HepG2 (cell line): Measurements from ENCODE around the gene MYCBP2.

Source experiments
- E2F5 ChIP-seq: sonication (generic); formaldehyde crosslinking; conservative IDR thresholded peaks from 2 replicates; pipeline ENCODE4 v1.4.0; 2020; ENCODE audit warnings: missing genetic modification reagents
- EZH2 ChIP-seq: conservative IDR thresholded peaks from 2 replicates; pipeline ENCODE4 v1.6.1; 2012; ENCODE audit warnings: mild to moderate bottlenecking, low read depth, low read length, moderate library complexity
- FOXP1 ChIP-seq, 2 experiments: fragments of 450-650 bp in 1 of 2; IDR thresholded peaks; 2 replicates each; pipeline ENCODE4 v1.6.1; 2017 to 2018; ENCODE audit warnings: antibody characterized with exemption in 1 of 2
- HBP1 ChIP-seq: IDR thresholded peaks from 2 replicates; pipeline ENCODE4 v1.6.1; 2016; ENCODE audit warnings: low read depth, control low read depth
- HDAC1 ChIP-seq: sonication (generic); formaldehyde crosslinking; IDR thresholded peaks from 2 replicates; pipeline ENCODE4 v1.5.1; 2020; ENCODE audit warnings: mild to moderate bottlenecking, missing genetic modification reagents
- NFIC ChIP-seq: IDR thresholded peaks from 2 replicates; pipeline ENCODE4 v1.6.1; 2012; ENCODE audit warnings: mild to moderate bottlenecking, low read length, inconsistent platforms
- POLR2A ChIP-seq, 2 experiments: IDR thresholded peaks; 2 replicates each; pipeline ENCODE4 v1.6.1; 2011; ENCODE audit warnings: low read depth in 2 of 2, low read length in 2 of 2, mild to moderate bottlenecking in 1 of 2, moderate library complexity in 1 of 2; ENCODE audit not compliant: insufficient read depth in 1 of 2
- RAD51 ChIP-seq: fragments of 450-650 bp; IDR thresholded peaks from 2 replicates; pipeline ENCODE4 v1.6.1; 2016; ENCODE audit warnings: borderline replicate concordance
- ZHX2 ChIP-seq, 2 experiments: sonication (generic) in 1 of 2; formaldehyde crosslinking in 1 of 2; IDR thresholded peaks; 2 replicates each; pipeline versions ENCODE4 v1.6.1 to v1.9.0; 2014 to 2022; ENCODE audit warnings: antibody characterized with exemption in 1 of 2, borderline replicate concordance in 1 of 2, inconsistent platforms in 1 of 2, low read depth in 1 of 2, missing genetic modification reagents in 1 of 2
- ZNF318 ChIP-seq: sonication (generic); formaldehyde crosslinking; IDR thresholded peaks from 2 replicates; pipeline ENCODE4 v1.4.0; 2020; ENCODE audit warnings: mild to moderate bottlenecking, missing genetic modification reagents
- TF ChIP-seq, protein P1 (sequence below): IDR thresholded peaks from 2 replicates; pipeline ENCODE4 v1.6.1; 2012; ENCODE audit warnings: inconsistent platforms
- TF ChIP-seq, protein P2 (sequence below): sonication (generic); formaldehyde crosslinking; IDR thresholded peaks from 2 replicates; pipeline ENCODE4 v1.5.0; 2020; ENCODE audit warnings: mild to moderate bottlenecking, missing genetic modification reagents, moderate library complexity
- TF ChIP-seq, protein P3 (sequence below): sonication (generic); formaldehyde crosslinking; IDR thresholded peaks from 2 replicates; pipeline ENCODE4 v1.4.0; 2020; ENCODE audit warnings: missing genetic modification reagents, borderline replicate concordance

GRCh38 chr13:77139306-77139705, 187.6 kb downstream of the MYCBP2 start:
- TF ChIP-seq NFIC (no peak), FOXP1 (IDR thresholded peaks at IDR 0.05) (no peak), FOXP1 (CRISPR knock-in tag; IDR thresholded peaks at IDR 0.05) (no peak), ZNF318 (CRISPR knock-in tag) (no peak), ZHX2 (IDR thresholded peaks at IDR 0.05; ENCODE audit: low read depth) (no peak), ZHX2 (CRISPR knock-in tag; IDR thresholded peaks at IDR 0.05; ENCODE audit: borderline replicate concordance) (no peak), HDAC1 (CRISPR knock-in tag) (no peak), HBP1 (CRISPR knock-in tag) (no peak), E2F5 (CRISPR knock-in tag) (no peak), EZH2 (no peak), POLR2A (IDR thresholded peaks at IDR 0.05; ENCODE audit: insufficient read depth in 1 of 2, low read depth in 2 of 2, low read length in 2 of 2) (no peak), RAD51 (no peak)
- TF ChIP-seq, protein P1, sequence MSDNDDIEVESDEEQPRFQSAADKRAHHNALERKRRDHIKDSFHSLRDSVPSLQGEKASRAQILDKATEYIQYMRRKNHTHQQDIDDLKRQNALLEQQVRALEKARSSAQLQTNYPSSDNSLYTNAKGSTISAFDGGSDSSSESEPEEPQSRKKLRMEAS = no peak
- TF ChIP-seq, protein P2, sequence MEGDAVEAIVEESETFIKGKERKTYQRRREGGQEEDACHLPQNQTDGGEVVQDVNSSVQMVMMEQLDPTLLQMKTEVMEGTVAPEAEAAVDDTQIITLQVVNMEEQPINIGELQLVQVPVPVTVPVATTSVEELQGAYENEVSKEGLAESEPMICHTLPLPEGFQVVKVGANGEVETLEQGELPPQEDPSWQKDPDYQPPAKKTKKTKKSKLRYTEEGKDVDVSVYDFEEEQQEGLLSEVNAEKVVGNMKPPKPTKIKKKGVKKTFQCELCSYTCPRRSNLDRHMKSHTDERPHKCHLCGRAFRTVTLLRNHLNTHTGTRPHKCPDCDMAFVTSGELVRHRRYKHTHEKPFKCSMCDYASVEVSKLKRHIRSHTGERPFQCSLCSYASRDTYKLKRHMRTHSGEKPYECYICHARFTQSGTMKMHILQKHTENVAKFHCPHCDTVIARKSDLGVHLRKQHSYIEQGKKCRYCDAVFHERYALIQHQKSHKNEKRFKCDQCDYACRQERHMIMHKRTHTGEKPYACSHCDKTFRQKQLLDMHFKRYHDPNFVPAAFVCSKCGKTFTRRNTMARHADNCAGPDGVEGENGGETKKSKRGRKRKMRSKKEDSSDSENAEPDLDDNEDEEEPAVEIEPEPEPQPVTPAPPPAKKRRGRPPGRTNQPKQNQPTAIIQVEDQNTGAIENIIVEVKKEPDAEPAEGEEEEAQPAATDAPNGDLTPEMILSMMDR (CRISPR knock-in tag) = no peak
- TF ChIP-seq, protein P3, sequence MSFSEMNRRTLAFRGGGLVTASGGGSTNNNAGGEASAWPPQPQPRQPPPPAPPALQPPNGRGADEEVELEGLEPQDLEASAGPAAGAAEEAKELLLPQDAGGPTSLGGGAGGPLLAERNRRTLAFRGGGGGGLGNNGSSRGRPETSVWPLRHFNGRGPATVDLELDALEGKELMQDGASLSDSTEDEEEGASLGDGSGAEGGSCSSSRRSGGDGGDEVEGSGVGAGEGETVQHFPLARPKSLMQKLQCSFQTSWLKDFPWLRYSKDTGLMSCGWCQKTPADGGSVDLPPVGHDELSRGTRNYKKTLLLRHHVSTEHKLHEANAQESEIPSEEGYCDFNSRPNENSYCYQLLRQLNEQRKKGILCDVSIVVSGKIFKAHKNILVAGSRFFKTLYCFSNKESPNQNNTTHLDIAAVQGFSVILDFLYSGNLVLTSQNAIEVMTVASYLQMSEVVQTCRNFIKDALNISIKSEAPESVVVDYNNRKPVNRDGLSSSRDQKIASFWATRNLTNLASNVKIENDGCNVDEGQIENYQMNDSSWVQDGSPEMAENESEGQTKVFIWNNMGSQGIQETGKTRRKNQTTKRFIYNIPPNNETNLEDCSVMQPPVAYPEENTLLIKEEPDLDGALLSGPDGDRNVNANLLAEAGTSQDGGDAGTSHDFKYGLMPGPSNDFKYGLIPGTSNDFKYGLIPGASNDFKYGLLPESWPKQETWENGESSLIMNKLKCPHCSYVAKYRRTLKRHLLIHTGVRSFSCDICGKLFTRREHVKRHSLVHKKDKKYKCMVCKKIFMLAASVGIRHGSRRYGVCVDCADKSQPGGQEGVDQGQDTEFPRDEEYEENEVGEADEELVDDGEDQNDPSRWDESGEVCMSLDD (CRISPR knock-in tag) = no peak
